Neuronal stem cell (in vitro differentiated cells): ENCODE measurements around the gene MACF1.

Source experiments
- DNase-seq: peaks from one replicate; pipeline ENCODE4 v3.0.0-alpha.2; 2013; ENCODE audit warnings: low spot score
- H2AFZ ChIP-seq: one replicate; pipeline ENCODE4 v1.6.1; 2013; ENCODE audit warnings: mild to moderate bottlenecking, low read length, inconsistent platforms
- H2AK5ac ChIP-seq: 2 replicates; pipeline ENCODE4 v1.6.1; 2013; ENCODE audit warnings: low read depth, mild to moderate bottlenecking, inconsistent platforms, low read length, moderate library complexity, mixed read lengths
- H2BK120ac ChIP-seq: 2 replicates; pipeline ENCODE4 v1.6.1; 2013; ENCODE audit warnings: low read depth, mild to moderate bottlenecking, inconsistent platforms, low read length, moderate library complexity, mixed read lengths
- H2BK12ac ChIP-seq: one replicate; pipeline ENCODE4 v1.6.1; 2013; ENCODE audit warnings: low read length, inconsistent platforms
- H2BK15ac ChIP-seq: 2 replicates; pipeline ENCODE4 v1.6.1; 2013; ENCODE audit warnings: mild to moderate bottlenecking, low read length, inconsistent platforms, mixed read lengths
- H2BK5ac ChIP-seq: one replicate; pipeline ENCODE4 v1.6.1; 2013; ENCODE audit warnings: inconsistent platforms, mild to moderate bottlenecking, low read length, moderate library complexity
- H3K14ac ChIP-seq: one replicate; pipeline ENCODE4 v1.6.1; 2013; ENCODE audit warnings: low read length, inconsistent platforms
- H3K18ac ChIP-seq: 2 replicates; pipeline ENCODE4 v1.6.1; 2013; ENCODE audit warnings: low read length, inconsistent platforms
- H3K23ac ChIP-seq: 2 replicates; pipeline ENCODE4 v1.6.1; 2013; ENCODE audit warnings: low read depth, mild to moderate bottlenecking, mixed read lengths, low read length, inconsistent platforms; ENCODE audit not compliant: poor library complexity
- H3K27ac ChIP-seq: replicated peaks from 3 replicates; pipeline ENCODE4 v1.5.1; 2013; ENCODE audit warnings: low read length, inconsistent platforms
- H3K27me3 ChIP-seq, 3 experiments: 2 replicates each; pipeline ENCODE4 v1.6.1; 2013; ENCODE audit warnings: low read length in 3 of 3, mild to moderate bottlenecking in 2 of 3, inconsistent platforms in 1 of 3, low read depth in 1 of 3, mixed read lengths in 1 of 3, moderate library complexity in 1 of 3; ENCODE audit not compliant: control insufficient read depth in 3 of 3, insufficient read depth in 3 of 3
- H3K36me3 ChIP-seq, 2 donors: replicated peaks in 1 of 2; 2 replicates each; pipeline ENCODE4 v1.6.1; 2013; ENCODE audit warnings: low read length in 2 of 2; ENCODE audit not compliant: control insufficient read depth in 2 of 2, insufficient read depth in 2 of 2
- H3K4ac ChIP-seq: 2 replicates; pipeline ENCODE4 v1.6.1; 2013; ENCODE audit warnings: inconsistent platforms, mild to moderate bottlenecking, low read length, moderate library complexity
- H3K4me1 ChIP-seq, 2 donors: 1 replicate in 1 of 2; 2 replicates in 1 of 2; pipeline ENCODE4 v1.6.1; 2013; ENCODE audit warnings: low read length in 2 of 2, low read depth in 1 of 2; ENCODE audit not compliant: control insufficient read depth in 2 of 2, insufficient read depth in 1 of 2
- H3K4me2 ChIP-seq: one replicate; pipeline ENCODE4 v1.6.1; 2013; ENCODE audit warnings: mild to moderate bottlenecking, low read length, inconsistent platforms; ENCODE audit not compliant: insufficient read depth, poor library complexity, severe bottlenecking
- H3K4me3 ChIP-seq, 2 donors: 2 replicates each; pipeline ENCODE4 v1.5.1; 2013; ENCODE audit warnings: low read length in 2 of 2, mild to moderate bottlenecking in 2 of 2, inconsistent platforms in 1 of 2, moderate library complexity in 1 of 2
- H3K79me1 ChIP-seq: one replicate; pipeline ENCODE4 v1.6.1; 2013; ENCODE audit warnings: low read depth, mild to moderate bottlenecking, inconsistent platforms, low read length, moderate library complexity
- H3K9ac ChIP-seq: one replicate; pipeline ENCODE4 v1.6.1; 2013; ENCODE audit warnings: mild to moderate bottlenecking, low read depth, low read length, inconsistent platforms; ENCODE audit not compliant: poor library complexity
- H3K9me3 ChIP-seq, 2 donors: replicated peaks in 1 of 2; 2 replicates each; pipeline versions ENCODE3 to v1.6.1; 2013; ENCODE audit warnings: low read length in 2 of 2, mild to moderate bottlenecking in 2 of 2, inconsistent platforms in 1 of 2, low read depth in 1 of 2, mixed read lengths in 1 of 2, moderate library complexity in 1 of 2; ENCODE audit not compliant: control insufficient read depth in 2 of 2, insufficient read depth in 1 of 2
- H4K8ac ChIP-seq: one replicate; pipeline ENCODE4 v1.6.1; 2013; ENCODE audit warnings: low read depth, mild to moderate bottlenecking, inconsistent platforms, low read length, moderate library complexity
- H4K91ac ChIP-seq: one replicate; pipeline ENCODE4 v1.6.1; 2013; ENCODE audit warnings: low read length, low read depth, mild to moderate bottlenecking, inconsistent platforms; ENCODE audit not compliant: poor library complexity
- WGBS, 2 donors: extraction: QIAGEN DNeasy Blood & Tissue Kit; methylation state at CpG; one replicate each; pipeline ENCODE4 v1.1.7; 2013; ENCODE audit warnings: missing lambda C conversion rate in 2 of 2, mixed read lengths in 1 of 2; ENCODE audit not compliant: insufficient read length in 2 of 2, insufficient replicate concordance in 1 of 2; ENCODE audit errors: extremely low coverage in 2 of 2; 5-methylcytosine and 5-hydroxymethylcytosine counted together

MACF1 gene

DNA sequence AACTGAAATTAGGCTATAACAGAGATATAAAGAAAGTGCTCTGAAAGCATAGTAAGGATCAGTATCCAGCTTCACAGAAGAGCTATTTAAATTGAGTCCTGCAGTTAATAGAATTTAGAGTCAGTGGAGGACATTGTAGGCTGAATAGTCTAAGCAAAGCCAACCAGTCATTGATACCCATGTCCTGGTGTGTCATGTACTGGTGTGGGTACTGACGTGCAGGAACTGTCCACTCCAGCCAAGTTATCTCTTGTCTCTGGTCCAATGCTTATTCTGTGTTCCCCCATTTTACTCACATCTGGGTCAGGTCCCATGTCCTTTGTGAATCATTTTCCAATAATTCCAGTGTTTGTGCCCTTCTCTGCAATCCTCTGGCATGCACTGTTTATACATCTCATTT is 90.0 kb downstream of the MACF1 start:
- H2AK5ac ChIP-seq: no peak overlapping the region
- H2BK120ac ChIP-seq: no peak overlapping the region
- no peak overlapping the region for H2BK5ac ChIP-seq
- H4K91ac ChIP-seq: no peak overlapping the region
- no peak overlapping the region for H3K4ac ChIP-seq
- H3K27ac ChIP-seq: no peak overlapping the region
- H4K8ac ChIP-seq: no peak overlapping the region
- H3K27me3 ChIP-seq: no peaks in the 10 kb centered on the region
- H3K4me1 ChIP-seq: peaks cover 2 to 5% of the 10 kb centered on the region in 2 donors
- no peak for DNase-seq
- no peak overlapping the region for H3K14ac ChIP-seq
- WGBS, 2 donors: no CpG with 5 or more reads among the region's 1 CpG
- H3K9me3 ChIP-seq: no peaks in the 10 kb centered on the region
- no peaks in the 10 kb centered on the region for H3K79me1 ChIP-seq
- peaks cover 30 to 89% of the 10 kb centered on the region in 2 donors for H3K36me3 ChIP-seq
- H3K9ac ChIP-seq: no peak overlapping the region
- H3K4me2 ChIP-seq: no peak overlapping the region
- no peak overlapping the region for H2BK12ac ChIP-seq
- no peak overlapping the region for H3K4me3 ChIP-seq
- no peak overlapping the region for H3K18ac ChIP-seq
- no peak overlapping the region for H2AFZ ChIP-seq
- H3K23ac ChIP-seq: no peak overlapping the region
- H2BK15ac ChIP-seq: no peak overlapping the region

DNA sequence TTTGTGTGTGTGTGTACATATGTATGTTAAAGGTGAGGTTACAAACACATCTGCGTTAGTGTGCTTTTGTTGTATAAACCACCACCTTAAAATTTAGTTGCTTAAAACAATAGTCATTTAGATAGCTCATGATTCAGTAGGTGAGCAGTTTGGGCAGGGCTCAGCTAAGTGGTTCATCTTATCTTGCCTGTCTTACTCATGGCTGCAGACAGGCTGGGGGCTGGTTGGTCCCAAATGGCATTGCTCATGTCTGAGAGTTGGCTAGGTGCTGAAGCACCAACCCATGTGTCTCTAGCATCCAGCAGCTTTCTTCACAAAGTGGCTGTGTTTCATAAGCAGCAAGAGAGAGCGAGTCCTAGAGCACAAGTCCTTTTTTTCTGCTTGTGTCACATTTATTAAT is 91.4 kb downstream of the MACF1 start:
- H2BK12ac ChIP-seq: no peak overlapping the region
- H3K18ac ChIP-seq: no peak overlapping the region
- H3K4ac ChIP-seq: no peak overlapping the region
- H3K9me3 ChIP-seq: no peaks in the 10 kb centered on the region
- no peak overlapping the region for H4K8ac ChIP-seq
- H4K91ac ChIP-seq: no peak overlapping the region
- H2BK15ac ChIP-seq: no peak overlapping the region
- H3K79me1 ChIP-seq: peaks cover 2% of the 10 kb centered on the region
- no peak overlapping the region for H3K9ac ChIP-seq
- H3K4me2 ChIP-seq: no peak overlapping the region
- H3K23ac ChIP-seq: no peak overlapping the region
- no peak overlapping the region for H3K4me3 ChIP-seq
- H2BK120ac ChIP-seq: no peak overlapping the region
- peaks cover 37 to 95% of the 10 kb centered on the region in 2 donors for H3K36me3 ChIP-seq
- H3K27ac ChIP-seq: no peak overlapping the region
- no peak overlapping the region for H2AFZ ChIP-seq
- WGBS, 2 donors: no CpG with 5 or more reads among the region's 2 CpGs
- H3K27me3 ChIP-seq: no peaks in the 10 kb centered on the region
- no peak for DNase-seq
- H3K4me1 ChIP-seq: peaks cover 2 to 5% of the 10 kb centered on the region in 2 donors
- H2BK5ac ChIP-seq: no peak overlapping the region
- no peak overlapping the region for H2AK5ac ChIP-seq
- no peak overlapping the region for H3K14ac ChIP-seq

- Histone ChIP-seq H2BK120ac (no peak overlapping the region), H3K9me3 (peaks cover 0 to 2% of the 10 kb centered on the region in 2 donors), H3K18ac (no peak overlapping the region), H3K4me2 (no peak overlapping the region), H3K4ac (no peak overlapping the region), H3K27me3 (no peaks in the 10 kb centered on the region), H3K79me1 (peaks cover 3% of the 10 kb centered on the region), H2AK5ac (no peak overlapping the region), H2BK15ac (no peak overlapping the region), H3K9ac (no peak overlapping the region), H4K91ac (no peak overlapping the region), H4K8ac (no peak overlapping the region), H2BK12ac (no peak overlapping the region), H2BK5ac (no peak overlapping the region), H3K23ac (no peak overlapping the region), H3K36me3 (peaks cover 36 to 96% of the 10 kb centered on the region in 2 donors), H3K27ac (no peak overlapping the region), H2AFZ (no peak overlapping the region), H3K14ac (no peak overlapping the region), H3K4me3 (no peak overlapping the region), H3K4me1 (peaks cover 2 to 5% of the 10 kb centered on the region in 2 donors)
- no peak for DNase-seq
- WGBS, 2 donors: no CpG with 5 or more reads among the region's 5 CpGs
Measured at GRCh38 chr1:39297551-39297950, 93.1 kb downstream of the MACF1 start.

DNA sequence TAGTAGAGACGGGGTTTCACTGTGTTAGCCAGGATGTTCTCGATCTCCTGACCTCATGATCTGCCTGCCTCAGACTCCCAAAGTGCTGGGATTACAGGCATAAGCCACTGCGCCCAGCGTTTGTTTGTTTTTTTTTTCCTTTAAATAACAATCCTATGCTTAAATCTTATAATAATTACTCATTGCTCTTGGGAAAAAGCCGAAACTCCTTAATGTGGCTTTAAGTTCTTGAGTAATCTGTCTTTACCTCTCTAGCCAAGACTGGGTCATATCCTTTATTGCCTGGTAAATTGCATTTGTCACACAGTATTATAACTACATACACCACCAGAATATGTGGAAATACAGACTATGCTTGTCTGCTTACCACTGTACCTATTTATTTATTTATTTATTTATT is 97.1 kb downstream of the MACF1 start:
- DNase-seq: no peak
- no CpG with 5 or more reads among the region's 5 CpGs for WGBS, 2 donors
- H3K36me3 ChIP-seq: peaks cover 29 to 95% of the 10 kb centered on the region in 2 donors

More for the DNA sequence above, 97.1 kb downstream of the MACF1 start:
- Histone ChIP-seq H4K8ac (no peak overlapping the region), H3K4me3 (no peak overlapping the region), H2AFZ (no peak overlapping the region), H3K9ac (no peak overlapping the region), H3K9me3 (peaks cover 2 to 10% of the 10 kb centered on the region in 2 donors), H2AK5ac (no peak overlapping the region), H3K27ac (no peak overlapping the region), H2BK120ac (no peak overlapping the region), H3K23ac (no peak overlapping the region), H3K14ac (no peak overlapping the region), H3K4ac (no peak overlapping the region), H3K18ac (no peak overlapping the region), H4K91ac (no peak overlapping the region), H2BK5ac (no peak overlapping the region), H3K4me2 (no peak overlapping the region), H2BK15ac (no peak overlapping the region), H3K27me3 (no peaks in the 10 kb centered on the region), H3K4me1 (no peaks in the 10 kb centered on the region), H3K79me1 (peaks cover 6% of the 10 kb centered on the region), H2BK12ac (no peak overlapping the region)
